Occipital lobe (tissue), 2 donors: ENCODE data around the gene MRRF. TPM values are rescaled to one million over a fixed set of nuclear protein-coding genes. Genes with fewer than 3 reads are reported as not detected.
A peak's percentile ranks its signal among the peaks of the same experiment; 100 is the strongest.

Experiments
- DNase-seq: peaks from one replicate; lab custom pipeline; 2025; lab: John Stamatoyannopoulos, UW
- total RNA-seq: library from RNA; depleted of rRNA; stranded (reverse); fragments of >200 nt; gene quantifications from one replicate; pipeline ENCODE4 v1.2.3, GENCODE V29; 2014

MRRF gene
- total RNA-seq, 1 donor from 2014 or later: 26.2 TPM

DNA sequence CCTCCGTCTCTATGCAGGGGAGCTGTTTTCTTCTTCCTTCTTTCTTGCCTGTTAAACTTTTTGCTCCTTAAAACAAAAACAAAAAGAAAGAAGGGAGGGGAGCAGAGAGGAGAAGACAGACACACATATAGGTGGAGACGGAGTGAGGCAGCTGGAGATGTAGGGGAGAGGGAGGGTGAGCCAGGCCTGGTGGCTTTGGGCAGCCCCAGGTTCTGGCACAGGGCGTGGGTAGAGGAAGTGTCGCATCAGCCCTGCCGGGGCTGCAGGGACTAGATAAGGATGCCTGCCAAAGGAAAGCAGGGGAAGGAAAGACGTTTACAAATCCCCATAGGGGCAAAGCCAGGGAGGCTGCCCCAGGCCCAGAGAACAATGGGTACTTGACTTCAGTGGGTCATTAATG lies 67.4 kb downstream of the MRRF start:
- no peak for DNase-seq

DNA sequence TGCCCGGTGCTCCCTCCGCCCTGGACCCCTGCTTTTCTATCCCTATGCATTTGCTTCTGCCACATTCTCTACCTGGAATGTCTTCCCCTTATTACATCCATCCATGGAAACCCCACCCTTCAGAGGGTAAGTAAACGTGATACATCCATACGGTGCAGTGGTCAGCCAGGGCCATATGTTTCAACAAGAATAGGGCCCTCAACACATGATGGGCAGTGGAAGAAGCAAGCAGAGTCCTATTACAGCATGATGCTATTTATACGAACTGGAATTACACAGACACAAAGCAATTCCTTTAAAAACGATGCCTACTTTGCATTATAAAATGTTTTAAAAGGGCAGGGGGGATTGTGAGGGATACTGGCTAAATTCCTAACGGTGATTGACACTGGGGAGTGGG lies 68.0 kb downstream of the MRRF start:
- no peak for DNase-seq

- DNase-seq: no peak
Measured at GRCh38 chr9:122333169-122333808, 68.6 kb downstream of the MRRF start.

- no peak for DNase-seq
Measured at GRCh38 chr9:122334916-122335315, 70.2 kb downstream of the MRRF start.

- DNase-seq: no peak
Measured at GRCh38 chr9:122336189-122336588, 71.5 kb downstream of the MRRF start.

DNA sequence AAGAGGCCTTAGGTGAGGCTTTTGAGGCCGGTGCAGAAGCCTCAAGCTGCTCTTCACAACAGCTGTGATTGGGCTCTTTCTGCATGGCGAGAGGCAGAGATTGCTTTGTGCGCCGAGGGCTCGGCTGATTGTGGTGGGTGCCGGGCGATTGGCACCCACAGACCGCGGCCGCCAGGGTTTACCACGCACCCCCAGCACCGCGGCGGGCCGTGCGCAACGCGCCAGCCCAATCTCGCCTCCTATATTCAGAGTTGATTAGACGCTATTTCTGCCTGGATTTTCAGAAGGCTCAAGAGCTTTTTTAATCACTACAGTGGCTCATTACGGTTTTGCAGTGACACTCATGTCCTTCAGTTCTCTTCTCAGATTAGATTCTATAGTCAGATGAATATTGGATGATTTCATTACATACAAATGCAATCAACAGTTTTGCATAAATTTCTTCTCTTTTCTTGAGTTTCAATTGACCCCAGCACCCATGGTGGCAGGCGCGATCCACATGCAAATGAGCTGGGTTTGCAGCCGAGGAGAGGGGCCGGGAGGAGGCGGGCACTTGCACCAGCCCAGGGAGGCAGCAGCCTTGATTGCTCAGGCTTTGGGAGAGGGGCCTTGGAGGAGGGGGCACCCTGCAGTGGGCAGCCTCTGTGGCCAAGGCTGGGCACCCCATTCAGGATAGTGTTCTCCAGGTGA lies 72.3 kb downstream of the MRRF start:
- DNase-seq: no peak

DNA sequence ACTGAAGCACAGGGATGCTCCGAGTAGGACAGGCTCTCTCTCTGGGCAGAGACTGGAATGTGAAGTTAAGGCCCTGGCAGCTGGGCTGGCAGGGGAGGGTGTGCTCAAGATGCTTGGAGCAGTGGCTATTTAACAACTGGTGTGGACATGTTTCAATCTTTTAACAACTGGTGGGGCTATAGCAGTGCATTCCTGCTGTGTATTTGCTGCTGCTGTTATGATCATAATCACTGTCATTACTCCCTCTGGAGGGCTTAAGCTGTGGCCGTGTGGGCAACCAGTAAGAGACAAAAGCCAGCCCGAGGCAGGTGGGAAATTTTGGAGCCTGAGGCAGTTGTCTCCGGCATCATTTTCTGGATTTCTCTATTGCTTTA lies 72.9 kb downstream of the MRRF start:
- DNase-seq: no peak

- DNase-seq: no peak
Measured at GRCh38 chr9:122338536-122338935, 73.9 kb downstream of the MRRF start.

- DNase-seq: no peak
Measured at GRCh38 chr9:122338994-122339393, 74.3 kb downstream of the MRRF start.

- DNase-seq: no peak
Measured at GRCh38 chr9:122339579-122339978, 74.9 kb downstream of the MRRF start.

DNA sequence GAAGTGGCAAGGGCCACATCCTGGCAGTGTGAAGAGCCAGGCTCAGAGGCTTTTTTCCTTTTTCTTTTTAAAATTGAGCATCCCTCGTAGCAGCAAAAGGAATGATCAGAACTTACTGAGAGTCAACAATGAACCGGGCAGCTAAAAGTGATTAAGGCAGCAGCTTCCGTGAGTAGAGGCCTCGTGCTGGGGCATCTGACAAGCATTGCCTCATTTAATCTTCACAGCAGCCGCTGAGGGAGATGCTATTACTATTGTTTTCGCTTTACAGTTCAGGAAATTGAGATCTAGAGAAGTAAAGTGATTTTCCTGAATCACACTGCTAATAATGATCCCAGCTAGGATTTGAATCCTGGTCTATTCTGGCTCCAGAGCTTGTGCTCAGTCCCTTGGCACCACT lies 75.5 kb downstream of the MRRF start:
- DNase-seq: no peak

GRCh38 chr9:122342323-122343050 lies 77.8 kb downstream of the MRRF start:
- DNase-seq: no peak

GRCh38 chr9:122346478-122347347 lies 82.0 kb downstream of the MRRF start:
- no peak for DNase-seq

DNA sequence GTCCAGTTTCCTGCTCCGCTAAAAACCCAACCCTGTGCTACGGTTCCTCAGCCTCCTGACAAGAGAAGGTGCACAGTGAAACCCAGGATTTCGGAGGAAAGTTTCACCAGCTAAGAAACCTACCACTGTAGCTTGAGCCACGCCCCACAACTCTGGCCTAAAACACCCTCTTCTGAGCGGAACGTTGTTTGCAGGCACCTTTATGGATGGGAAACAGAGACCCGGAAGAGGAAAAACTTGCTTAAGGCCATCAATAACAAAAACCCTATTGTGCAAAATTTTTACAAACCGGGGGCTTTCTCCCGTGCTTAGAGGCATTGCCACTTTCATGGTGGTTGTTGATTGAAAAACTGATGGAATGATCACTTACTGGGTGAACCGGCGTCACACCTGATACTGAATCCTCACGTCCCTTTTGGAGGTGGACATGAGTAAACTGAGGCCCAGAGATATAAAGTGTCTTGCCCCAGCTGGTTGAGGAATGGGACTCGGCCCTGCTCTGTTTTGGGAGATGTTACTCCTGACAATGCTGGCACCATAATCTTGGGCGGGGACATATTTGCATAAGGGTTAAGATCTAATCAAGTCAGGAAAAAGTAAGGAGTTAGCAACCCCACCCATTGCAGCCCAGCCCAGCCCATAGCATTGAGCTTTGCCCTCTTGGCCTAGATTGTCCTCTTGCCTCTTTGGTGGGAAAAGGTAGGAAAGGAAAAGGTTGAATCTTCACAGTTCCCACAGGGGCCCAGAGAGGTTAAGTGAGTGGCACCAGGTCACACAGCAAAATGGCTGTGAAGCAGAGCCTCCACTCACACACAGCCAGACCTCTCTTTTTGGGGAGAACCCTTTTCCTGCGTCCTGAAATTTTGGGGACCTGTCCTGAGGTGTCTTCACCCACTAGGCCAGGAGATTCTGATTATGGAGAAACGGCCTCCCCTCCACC lies 82.9 kb downstream of the MRRF start:
- DNase-seq: no peak

DNA sequence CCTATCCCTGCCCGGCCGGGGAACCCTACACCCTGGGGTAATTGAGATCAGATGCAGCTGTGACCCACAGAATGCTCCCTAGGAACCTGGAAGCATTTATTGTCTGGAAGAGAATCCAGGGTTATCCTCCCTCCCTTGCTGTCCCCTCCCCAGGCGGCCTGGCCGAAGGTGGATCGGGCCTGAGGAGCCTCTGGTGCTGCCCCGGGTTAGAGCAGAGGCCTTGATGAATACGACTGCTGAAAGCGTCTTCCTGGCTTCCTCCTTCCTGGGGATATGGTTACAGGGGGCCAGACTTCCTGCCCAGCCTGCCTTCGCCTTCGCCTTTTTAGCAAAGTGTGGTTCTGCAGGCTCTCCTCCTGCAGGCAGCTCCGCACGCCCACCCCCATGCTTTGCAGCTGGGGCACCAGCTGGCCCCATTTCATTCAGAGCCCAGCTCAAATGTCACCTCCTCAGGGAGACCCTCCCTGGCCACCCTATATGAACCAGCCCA lies 83.7 kb downstream of the MRRF start:
- no peak for DNase-seq

GRCh38 chr9:122348791-122349190 lies 84.1 kb downstream of the MRRF start:
- DNase-seq: no peak

- no peak for DNase-seq
Measured at GRCh38 chr9:122349201-122349600, 84.5 kb downstream of the MRRF start.

GRCh38 chr9:122350577-122351355 lies 86.1 kb downstream of the MRRF start:
- peak; percentile 84 for DNase-seq

DNA sequence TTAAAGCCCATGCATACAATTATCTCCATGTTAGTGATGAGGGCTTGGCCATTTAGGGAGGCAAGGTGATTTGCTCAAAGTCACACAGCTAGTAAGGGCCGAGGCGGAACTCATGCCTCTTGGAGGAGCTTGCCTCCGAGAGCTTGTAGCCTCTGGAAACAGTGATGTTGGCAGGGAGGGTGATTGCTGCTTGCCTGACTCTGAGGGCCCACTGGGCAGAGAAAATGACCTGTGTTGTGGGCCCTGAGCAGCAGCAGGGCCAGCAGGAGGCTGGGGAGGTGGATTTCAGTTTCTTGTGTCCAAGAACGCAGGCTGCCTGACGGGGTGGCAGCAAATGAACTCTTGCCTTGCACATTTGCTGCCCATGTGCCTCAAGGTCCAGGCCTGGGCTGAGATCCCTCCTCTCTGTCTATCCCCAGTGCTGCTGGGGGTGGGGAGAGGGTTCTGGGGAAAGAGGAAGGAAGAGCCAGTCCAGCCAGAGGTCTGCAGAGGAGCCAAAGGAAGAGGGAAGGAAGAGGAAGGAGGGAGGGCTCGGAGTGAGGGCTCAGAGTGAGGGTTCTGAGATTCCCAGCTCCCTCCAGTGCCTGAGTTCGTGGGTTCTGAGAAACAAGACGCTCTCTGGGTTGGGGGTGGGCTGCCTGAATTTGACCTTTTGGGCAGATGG lies 90.0 kb downstream of the MRRF start:
- DNase-seq: no peak
